Hematopoietic multipotent progenitor cell treated with erythropoietin and hydrocortisone succinate and interleukin-3 and kit ligand, for 8 days (in vitro differentiated cells): ENCODE results near the gene SPAG16.
A peak's percentile ranks its signal among the peaks of the same experiment; 100 is the strongest.
"Not testable (repeated sequence)": the region's sequence is repeated elsewhere in the genome, so short reads cannot be mapped to it uniquely, and the experiment has no call there.

ENCODE experiments used
- DNase-seq: peaks from one replicate; pipeline ENCODE4 v3.0.0-alpha.2; 2015

SPAG16 gene

DNA sequence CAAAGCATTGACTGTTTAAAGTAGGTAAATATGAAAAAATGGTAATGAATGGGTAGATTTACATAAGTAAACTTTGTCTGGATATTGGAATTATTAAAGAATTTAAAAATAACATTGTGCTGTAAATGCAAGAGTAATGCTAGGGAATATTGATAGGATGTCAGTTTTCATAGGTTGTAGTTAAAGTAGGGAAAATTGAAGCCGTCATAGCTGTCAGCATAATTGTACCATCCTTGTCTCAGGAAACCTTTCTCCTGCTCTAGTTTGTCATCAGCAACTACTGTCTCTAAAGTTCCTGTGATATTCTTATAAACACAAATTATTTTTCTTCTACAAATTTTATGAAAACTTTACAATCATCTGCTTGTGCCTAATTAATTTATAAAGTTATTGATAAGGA is 10.1 kb upstream of the SPAG16 start:
- no peak for DNase-seq

DNA sequence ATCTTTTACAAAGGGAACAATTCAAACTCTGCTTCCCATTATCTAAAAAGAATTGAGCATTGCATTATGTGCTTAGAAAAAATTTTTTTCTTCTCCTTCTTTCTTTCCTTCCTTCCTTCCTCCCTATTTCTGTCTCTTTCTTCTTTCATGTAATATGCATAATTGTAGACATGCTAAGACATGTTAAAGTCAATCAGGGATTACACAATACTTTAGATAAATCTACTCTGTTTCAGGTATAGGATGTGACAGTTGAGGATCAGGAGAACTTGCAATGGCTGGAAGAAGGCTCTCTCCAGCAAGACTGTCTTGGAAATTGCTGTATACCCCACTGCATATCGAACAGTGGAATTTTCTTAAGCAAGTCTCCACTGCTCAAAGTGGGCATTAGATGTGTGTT is 9.0 kb upstream of the SPAG16 start:
- DNase-seq, result no peak

DNA sequence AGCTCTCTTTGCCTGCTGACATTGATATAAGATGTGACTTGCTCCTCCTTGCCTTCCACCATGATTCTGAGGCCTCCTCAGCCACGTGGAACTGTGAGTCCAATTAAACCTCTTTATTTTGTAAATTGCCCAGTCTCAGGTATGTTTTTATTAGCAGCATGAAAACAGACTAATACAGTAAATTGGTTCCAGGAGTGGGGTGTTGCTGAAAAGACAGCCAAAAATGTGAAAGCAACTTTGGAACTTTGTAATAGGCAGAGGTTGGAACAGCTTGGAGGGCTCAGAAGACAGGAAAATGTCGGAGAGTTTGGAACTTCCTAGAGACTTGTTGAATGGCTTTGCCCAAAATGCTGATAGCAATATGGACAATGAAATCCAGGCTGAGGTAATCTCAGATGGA is 7.1 kb upstream of the SPAG16 start:
- DNase-seq, result not testable (repeated sequence)

GRCh38 chr2:213279116-213279620 is 5.1 kb upstream of the SPAG16 start:
- no peak for DNase-seq

GRCh38 chr2:213279971-213280370 is 4.3 kb upstream of the SPAG16 start:
- DNase-seq, result no peak

GRCh38 chr2:213281156-213281555 is 3.1 kb upstream of the SPAG16 start:
- no peak for DNase-seq

DNA sequence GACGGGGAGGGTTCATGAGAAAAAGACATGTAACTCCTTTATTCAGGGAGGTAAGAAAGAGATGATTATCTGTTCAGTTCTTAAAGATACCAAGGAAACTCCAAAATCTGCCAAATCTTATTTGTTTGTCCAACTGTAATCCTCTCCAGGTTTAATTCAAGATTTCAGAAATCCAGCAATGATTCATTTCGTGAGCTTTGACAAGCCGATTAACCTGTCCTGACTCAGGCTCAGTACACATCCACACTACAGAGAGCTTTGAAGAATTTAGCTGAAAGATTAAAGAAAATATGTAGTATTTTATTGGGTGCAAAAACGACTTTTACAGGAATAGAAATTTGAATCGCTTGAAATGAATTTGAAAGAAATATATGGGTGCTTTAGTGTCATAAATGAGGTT is 1.1 kb downstream of the SPAG16 start:
- DNase-seq, result no peak

DNA sequence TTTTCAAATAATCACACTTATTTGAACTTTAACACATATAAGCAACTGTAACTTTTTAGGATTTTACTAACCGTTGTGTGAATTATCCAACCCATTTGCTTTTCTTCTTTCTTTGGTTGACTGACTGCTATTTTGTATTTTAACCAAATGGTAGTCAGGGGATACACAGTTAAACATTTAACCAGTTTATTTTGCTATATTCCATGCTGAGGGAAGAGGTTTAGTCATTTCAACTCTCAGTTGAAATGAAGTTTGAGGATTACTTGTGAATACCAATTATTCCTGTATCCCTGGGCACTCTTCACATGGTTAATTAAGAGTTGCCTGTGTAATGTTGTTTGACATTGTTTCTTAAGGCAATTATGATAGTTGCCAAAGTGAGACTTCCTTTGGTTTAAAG is 1.9 kb downstream of the SPAG16 start:
- no peak for DNase-seq

DNA sequence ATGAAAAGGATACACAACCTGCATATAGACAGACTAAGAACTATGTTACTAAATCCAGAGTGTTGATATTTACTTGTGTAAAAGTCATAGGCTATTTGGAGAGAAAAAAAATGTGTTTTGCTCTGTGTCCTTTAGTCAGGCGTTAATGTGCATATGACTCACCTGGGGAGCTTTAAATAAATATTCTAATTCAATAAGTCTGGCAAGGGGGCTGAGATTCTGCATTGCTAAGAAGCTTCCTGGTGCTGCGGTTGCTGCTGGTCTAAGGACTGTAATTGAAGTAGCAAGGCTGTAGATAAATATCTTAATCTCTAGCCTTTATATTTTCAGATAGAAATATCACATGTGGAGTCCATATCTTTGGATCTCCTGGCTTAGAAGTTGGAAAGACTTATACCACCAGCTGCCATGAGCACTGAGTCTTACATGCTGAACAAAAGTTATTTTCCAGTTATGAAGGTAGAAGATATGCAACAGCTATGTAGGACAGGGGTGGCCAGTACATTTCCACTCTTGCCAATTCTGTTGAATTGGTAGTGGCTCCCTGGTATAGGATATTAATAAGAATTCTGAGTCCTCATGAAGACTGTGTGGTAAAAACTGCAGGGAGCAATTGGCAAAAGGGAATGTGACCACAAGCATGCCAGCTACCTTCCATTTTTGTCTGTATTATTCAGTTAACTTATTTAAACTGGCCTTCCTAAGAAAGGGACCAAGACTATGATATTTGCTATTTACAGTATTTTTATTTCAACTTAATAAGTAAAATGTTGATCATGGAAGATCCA is 4.8 kb downstream of the SPAG16 start:
- no peak for DNase-seq

DNA sequence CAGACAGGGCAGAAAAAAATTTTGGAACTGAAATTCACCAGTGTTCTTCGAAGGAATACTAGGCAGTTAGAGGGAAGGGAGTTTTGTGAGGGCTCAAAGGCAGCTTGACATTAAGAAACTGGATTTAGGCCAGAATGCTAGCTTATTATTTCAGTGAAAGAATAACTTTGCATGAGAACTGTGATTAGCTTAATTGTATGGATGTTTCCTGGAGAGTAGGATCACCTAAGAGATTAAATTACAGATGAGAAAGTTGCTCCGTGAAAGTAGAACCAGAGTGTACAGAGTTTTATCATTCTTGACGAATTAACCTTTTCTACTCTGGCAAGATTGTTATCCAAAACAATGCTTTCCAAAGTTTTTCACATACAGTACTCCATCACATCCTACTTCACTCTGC is 6.2 kb downstream of the SPAG16 start:
- DNase-seq, result no peak

GRCh38 chr2:213296270-213296669 is 12.0 kb downstream of the SPAG16 start:
- no peak for DNase-seq

DNA sequence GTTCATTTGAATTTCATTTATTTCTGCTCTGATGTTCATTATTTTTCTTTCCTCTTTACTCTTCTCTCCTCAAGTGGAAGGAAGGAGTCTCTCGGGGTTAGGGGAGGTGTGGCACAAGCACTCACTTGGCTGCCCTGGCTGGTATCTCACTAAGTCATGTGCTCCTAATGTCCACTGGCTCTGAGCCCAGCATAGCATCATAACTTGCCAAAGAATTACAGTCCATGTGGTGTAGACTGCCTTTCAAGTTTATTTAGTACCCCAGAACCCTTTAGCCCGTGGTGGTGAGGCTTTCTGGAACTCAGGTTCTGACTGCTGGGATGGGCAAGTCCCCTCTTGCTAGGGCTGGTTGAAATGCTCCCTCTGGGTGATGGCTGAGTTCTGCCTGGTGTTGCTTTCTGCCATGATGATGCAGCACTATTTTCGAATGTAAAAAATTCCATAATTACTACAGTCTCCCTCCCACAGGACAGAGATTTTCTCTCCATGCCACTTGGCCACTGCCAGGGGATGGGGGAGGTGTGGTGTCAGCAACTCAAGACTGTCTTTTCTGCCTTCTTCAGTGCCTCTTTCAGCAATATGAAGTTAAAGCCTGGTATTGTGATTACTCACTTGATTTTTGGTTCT is 22.2 kb downstream of the SPAG16 start:
- peak; percentile 50 for DNase-seq

DNA sequence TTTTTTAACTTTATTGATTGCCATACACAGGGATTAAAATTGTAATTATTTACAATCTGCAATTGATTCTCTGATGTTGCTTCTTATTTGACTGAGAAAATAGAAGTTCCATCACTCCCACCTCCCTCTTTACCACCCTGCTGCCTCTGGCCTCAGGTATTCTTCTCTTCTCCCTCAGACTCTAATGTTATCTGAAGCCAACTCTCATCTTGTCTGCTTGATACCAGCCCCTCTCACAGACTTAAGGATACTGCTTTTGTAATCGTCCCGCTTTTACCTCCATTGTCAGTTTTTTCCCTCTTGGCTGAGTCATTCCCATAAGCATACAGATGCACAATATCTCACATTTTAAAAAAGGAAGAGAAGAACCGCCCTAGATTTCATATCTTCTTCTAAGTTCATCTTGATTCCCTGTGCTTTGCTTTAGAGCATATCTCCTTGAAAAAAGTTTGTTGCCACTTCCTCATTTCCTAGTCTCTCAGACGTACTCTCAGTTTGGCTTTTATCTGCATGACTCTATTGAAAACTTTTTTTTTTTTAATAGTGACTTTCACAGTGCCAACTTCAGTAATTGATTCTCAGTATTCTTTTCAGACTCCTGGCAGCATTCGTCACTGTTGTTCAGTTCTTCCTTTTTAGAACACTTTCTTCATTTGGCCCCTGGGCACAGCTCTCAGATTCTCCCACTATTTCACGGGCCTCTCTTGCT is 31.1 kb downstream of the SPAG16 start:
- DNase-seq, result no peak

DNA sequence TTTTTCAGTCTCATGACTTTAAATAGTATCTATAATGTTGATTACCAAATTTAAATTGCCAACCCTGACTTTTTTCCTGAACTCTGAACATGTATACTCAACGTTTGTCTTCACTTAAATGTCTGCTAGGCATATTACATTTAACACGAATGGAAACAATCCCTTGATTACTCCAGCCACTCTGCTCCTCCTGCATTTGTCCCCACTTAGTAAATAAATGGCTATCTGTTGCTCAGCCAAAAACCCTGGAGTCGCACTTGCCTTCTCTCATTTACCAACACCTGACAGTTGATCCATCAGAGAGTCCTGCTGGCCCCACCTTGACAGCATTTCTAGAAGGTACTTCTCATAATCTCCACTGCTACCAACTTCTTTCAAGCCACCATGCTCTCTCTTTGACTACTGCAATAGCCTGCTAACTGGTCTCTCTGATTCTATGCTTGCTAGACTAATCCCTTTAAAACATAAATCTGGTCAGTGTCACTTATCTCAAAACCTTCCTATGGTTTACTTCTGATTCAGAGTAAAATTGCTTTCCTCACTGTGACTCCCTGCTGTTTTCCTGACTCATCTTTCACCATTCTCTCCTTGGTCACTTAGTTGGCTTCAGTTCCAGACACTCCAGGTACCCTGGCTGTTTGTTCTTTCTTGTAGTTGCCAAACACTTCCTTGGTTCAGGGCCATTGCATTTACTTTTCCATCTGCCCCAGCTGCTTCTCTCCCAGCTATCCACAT is 31.9 kb downstream of the SPAG16 start:
- DNase-seq, result no peak

GRCh38 chr2:213317929-213318328 is 33.7 kb downstream of the SPAG16 start:
- DNase-seq, result peak; percentile 38

DNA sequence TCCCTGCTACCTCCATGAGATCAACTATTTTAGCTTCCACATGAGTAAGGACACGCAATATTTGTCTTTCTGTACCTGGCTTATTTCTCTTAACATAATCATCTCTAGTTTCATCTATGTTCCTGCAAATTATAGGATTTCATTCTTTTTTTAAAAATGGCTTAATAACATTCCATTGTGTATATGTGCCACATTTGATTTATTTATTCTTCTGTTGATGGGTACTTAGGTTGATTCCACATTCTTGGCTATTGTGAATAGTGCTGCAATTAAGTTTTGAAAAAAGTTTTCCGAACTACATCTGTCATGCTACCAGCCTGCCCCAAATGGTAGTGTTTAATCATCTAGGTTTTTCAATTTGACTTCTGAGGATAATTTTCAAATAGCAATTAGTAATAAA is 36.3 kb downstream of the SPAG16 start:
- DNase-seq, result no peak

DNA sequence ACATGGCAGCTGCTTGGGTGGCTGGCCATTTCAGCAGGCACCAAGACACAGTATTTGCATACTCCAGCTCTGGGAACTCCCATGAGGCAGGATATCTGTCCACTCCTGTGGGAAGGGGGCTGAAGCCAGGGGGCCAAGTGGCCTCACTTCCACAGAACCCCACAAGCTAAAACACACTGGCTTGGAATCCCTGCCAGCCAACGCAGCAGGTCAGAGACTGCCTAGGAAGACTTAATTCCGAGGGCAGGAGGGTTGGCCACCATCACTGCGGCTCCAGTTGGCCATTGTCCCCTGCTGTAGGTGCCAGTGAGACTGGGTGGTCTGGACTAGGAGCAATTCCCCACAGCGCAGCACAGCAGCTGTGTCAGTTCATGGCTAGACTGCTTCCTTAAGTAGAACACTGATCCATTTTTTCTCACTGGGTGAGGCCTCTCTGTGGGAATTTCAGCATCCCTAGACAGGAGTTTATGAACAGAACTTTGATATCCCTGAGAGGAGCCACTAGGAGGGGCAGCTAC is 52.0 kb downstream of the SPAG16 start:
- no peak for DNase-seq

DNA sequence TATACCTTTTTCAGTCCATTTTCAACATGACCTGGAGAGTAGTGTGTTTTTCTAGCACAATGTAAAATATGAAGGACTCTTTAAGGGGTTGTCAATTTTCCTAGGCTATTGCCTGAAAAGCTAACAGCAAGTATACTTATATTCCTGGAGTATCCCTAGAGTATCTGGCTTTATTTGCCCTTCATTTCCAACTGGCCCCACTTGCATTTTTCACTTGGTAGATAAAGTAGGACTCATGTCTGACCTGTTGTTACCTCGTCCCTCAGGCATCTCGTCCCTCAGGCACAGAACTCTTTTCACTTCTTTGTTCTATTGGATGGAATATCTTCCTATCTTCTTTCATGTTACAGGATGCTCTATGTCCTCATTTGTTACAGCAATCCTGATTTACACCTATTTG is 69.2 kb downstream of the SPAG16 start:
- no peak for DNase-seq

GRCh38 chr2:213376644-213377043 is 92.4 kb downstream of the SPAG16 start:
- no peak for DNase-seq

DNA sequence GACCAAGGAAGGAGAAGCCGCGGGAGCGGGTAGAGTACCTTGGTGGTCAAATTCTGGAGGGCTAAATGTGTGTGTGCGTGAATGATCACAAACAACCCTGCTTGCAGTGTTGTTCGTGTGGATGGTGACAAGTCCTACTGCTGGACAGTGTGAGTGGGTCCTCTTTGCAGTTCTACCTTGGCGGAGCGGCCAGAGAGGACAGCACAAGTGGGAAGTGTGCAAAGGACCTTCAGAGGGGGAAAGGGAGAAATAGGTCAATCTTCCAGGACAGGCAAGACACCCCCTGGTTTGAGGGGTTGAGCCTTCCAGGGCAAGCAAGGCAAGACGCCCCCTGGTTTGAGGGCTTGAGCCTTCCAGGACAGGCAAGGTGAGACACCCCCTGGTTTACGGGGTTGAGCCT is 122.8 kb downstream of the SPAG16 start:
- DNase-seq, result not testable (repeated sequence)

GRCh38 chr2:213408426-213409070 is 124.3 kb downstream of the SPAG16 start:
- not testable (repeated sequence) for DNase-seq

DNA sequence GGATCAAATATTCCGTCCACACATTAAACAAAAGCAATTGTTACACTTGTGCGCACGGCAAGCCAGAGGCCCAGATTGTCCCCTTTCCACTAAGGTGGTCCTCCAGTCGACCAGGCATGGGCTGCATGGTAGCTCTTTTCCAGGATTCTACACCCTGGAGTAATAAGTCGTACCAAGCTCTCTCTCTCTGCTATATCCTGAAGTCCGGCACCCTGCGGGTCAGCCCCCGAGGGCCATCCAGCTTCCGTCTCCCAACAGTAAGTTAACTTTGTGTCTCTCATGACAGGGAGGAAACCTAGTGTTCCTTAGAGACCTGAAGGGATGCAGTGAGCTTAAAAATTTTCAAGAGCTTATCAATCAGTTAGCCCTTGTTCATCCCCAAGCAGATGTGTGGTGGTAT is 126.4 kb downstream of the SPAG16 start:
- not testable (repeated sequence) for DNase-seq
